NOMO-1 treated with DMSO at 0.1 percent for 48 hours (cell line): ENCODE data around the gene CDH4.
"Not testable (repeated sequence)": the region's sequence is repeated elsewhere in the genome, so short reads cannot be mapped to it uniquely, and the experiment has no call there.

ENCODE experiments used
- DNase-seq: peaks from one replicate; lab custom pipeline; 2025; ENCODE audit not compliant: unreplicated experiment; lab: John Stamatoyannopoulos, UW

CDH4 gene

GRCh38 chr20:61958773-61959700 is 707.0 kb downstream of the CDH4 start:
- no peak for DNase-seq

GRCh38 chr20:61960836-61961235 is 708.8 kb downstream of the CDH4 start:
- no peak for DNase-seq

- no peak for DNase-seq
Observed at GRCh38 chr20:61963149-61963548, 711.1 kb downstream of the CDH4 start.

- no peak for DNase-seq
Observed at GRCh38 chr20:61963885-61964674, 712.0 kb downstream of the CDH4 start.

GRCh38 chr20:61964675-61965605 is 712.9 kb downstream of the CDH4 start:
- DNase-seq, result no peak

GRCh38 chr20:61965606-61966491 is 713.8 kb downstream of the CDH4 start:
- no peak for DNase-seq

- no peak for DNase-seq
Observed at GRCh38 chr20:61966492-61967244, 714.6 kb downstream of the CDH4 start.

- DNase-seq, result no peak
Observed at GRCh38 chr20:61967300-61967699, 715.2 kb downstream of the CDH4 start.

- no peak for DNase-seq
Observed at GRCh38 chr20:61968036-61968810, 716.2 kb downstream of the CDH4 start.

- no peak for DNase-seq
Observed at GRCh38 chr20:61968932-61969331, 716.9 kb downstream of the CDH4 start.

- DNase-seq, result no peak
Observed at GRCh38 chr20:61969806-61970205, 717.7 kb downstream of the CDH4 start.

GRCh38 chr20:61970357-61970756 is 718.3 kb downstream of the CDH4 start:
- DNase-seq, result no peak

- not testable (repeated sequence) for DNase-seq
Observed at GRCh38 chr20:61971595-61971994, 719.5 kb downstream of the CDH4 start.

- DNase-seq, result no peak
Observed at GRCh38 chr20:61972636-61973508, 720.8 kb downstream of the CDH4 start.

- no peak for DNase-seq
Observed at GRCh38 chr20:61973515-61974356, 721.7 kb downstream of the CDH4 start.

- no peak for DNase-seq
Observed at GRCh38 chr20:61974357-61974665, 722.2 kb downstream of the CDH4 start.
